HepG2 (cell line): ENCODE data around the gene CHST6. TPM values are rescaled to one million over a fixed set of nuclear protein-coding genes. Genes with fewer than 3 reads are reported as not detected.

ENCODE experiments used
- CBX5 ChIP-seq: sonication (generic); formaldehyde crosslinking; IDR thresholded peaks from 2 replicates; pipeline ENCODE4 v1.4.0; 2020; ENCODE audit warnings: missing genetic modification reagents, borderline replicate concordance
- ISX ChIP-seq: sonication (generic); formaldehyde crosslinking; conservative IDR thresholded peaks from 2 replicates; pipeline ENCODE4 v1.5.0; 2020; ENCODE audit warnings: missing genetic modification reagents
- SIN3B ChIP-seq: fragments of 150-350 bp; IDR thresholded peaks from 2 replicates; pipeline ENCODE4 v1.6.1; 2014; ENCODE audit warnings: low read length
- SOX5 ChIP-seq: IDR thresholded peaks from 2 replicates; pipeline ENCODE4 v1.6.1; 2016; ENCODE audit warnings: borderline replicate concordance
- SRF ChIP-seq: IDR thresholded peaks from 2 replicates; pipeline ENCODE4 v1.6.1; 2011; ENCODE audit warnings: mild to moderate bottlenecking, low read depth, low read length, moderate library complexity
- TAF15 ChIP-seq: fragments of 200-400 bp; formaldehyde crosslinking; IDR thresholded peaks from one replicate; pipeline ENCODE4 v1.6.1; 2018; ENCODE audit warnings: mild to moderate bottlenecking, low read depth, low read length; ENCODE audit not compliant: poor library complexity, severe bottlenecking
- THAP11 ChIP-seq: IDR thresholded peaks from 2 replicates; pipeline ENCODE4 v1.6.1; 2016; ENCODE audit warnings: missing biosample characterization, missing genetic modification reagents
- ZBTB20 ChIP-seq: sonication (generic); formaldehyde crosslinking; IDR thresholded peaks from 2 replicates; pipeline ENCODE4 v1.8.1; 2023; ENCODE audit warnings: missing genetic modification reagents, low read depth, mild to moderate bottlenecking, borderline replicate concordance
- ZBTB7B ChIP-seq: sonication (generic); formaldehyde crosslinking; IDR thresholded peaks from 2 replicates; pipeline ENCODE4 v1.4.0; 2020; ENCODE audit warnings: missing genetic modification reagents
- ZNF121 ChIP-seq: sonication (generic); formaldehyde crosslinking; IDR thresholded peaks from 2 replicates; pipeline ENCODE4 v1.5.0; 2020; ENCODE audit warnings: mild to moderate bottlenecking, missing genetic modification reagents
- ZNF282 ChIP-seq: fragments of 450-650 bp; IDR thresholded peaks from 2 replicates; pipeline ENCODE4 v1.6.1; 2018; ENCODE audit not compliant: partially characterized antibody
- polyA plus RNA-seq, 8 experiments: library from polyadenylated mRNA; depleted of rRNA in 3 of 8; stranded (reverse) in 7 of 8; unstranded in 1 of 8; fragments of >200 nt; fragmentation: Illumina TruSeq in 4 of 8; extraction: Trizol in 4 of 8; gene quantifications; 2 replicates each; pipeline versions ENCODE4 v1.2.1 to v1.2.3, GENCODE V29; 2011 to 2016; ENCODE audit warnings: low read depth in 4 of 8, missing spikeins in 1 of 8, mixed read lengths in 1 of 8; ENCODE audit not compliant: insufficient read depth in 1 of 8
- total RNA-seq, 5 experiments: library from RNA; depleted of rRNA; stranded (reverse); fragments of >200 nt; fragmentation: Illumina TruSeq; extraction: Trizol; gene quantifications; 2 replicates each; pipeline ENCODE4 v1.2.3, GENCODE V29; 2016; ENCODE audit warnings: low read depth in 1 of 5
- TF ChIP-seq, protein P1 (sequence below): sonication (generic); formaldehyde crosslinking; IDR thresholded peaks from 2 replicates; pipeline ENCODE4 v1.4.0; 2020; ENCODE audit warnings: missing genetic modification reagents
- TF ChIP-seq, protein P2 (sequence below): sonication (generic); formaldehyde crosslinking; IDR thresholded peaks from 2 replicates; pipeline ENCODE4 v1.8.1; 2023; ENCODE audit warnings: mild to moderate bottlenecking, missing genetic modification reagents
- TF ChIP-seq, protein P3 (sequence below): sonication (generic); formaldehyde crosslinking; conservative IDR thresholded peaks from 2 replicates; pipeline ENCODE4 v1.8.0; 2022; ENCODE audit warnings: low read depth, missing genetic modification reagents
- TF ChIP-seq, protein P4 (sequence below): sonication (generic); formaldehyde crosslinking; IDR thresholded peaks from 2 replicates; pipeline ENCODE4 v1.4.0; 2020; ENCODE audit warnings: mild to moderate bottlenecking, low read depth, missing genetic modification reagents
- TF ChIP-seq, protein P5 (sequence below): sonication (generic); formaldehyde crosslinking; IDR thresholded peaks from 2 replicates; pipeline ENCODE4 v1.5.0; 2020; ENCODE audit warnings: missing genetic modification reagents
- TF ChIP-seq, protein P6 (sequence below): sonication (generic); formaldehyde crosslinking; conservative IDR thresholded peaks from 2 replicates; pipeline ENCODE4 v1.8.1; 2023; ENCODE audit warnings: missing genetic modification reagents
- TF ChIP-seq, protein P7 (sequence below), 2 experiments: fragments of 450-650 bp in 1 of 2; sonication (generic) in 1 of 2; formaldehyde crosslinking; IDR thresholded peaks; 2 replicates each; pipeline versions ENCODE4 v1.5.0 to v1.8.0; 2020 to 2022; ENCODE audit warnings: mild to moderate bottlenecking in 1 of 2, missing genetic modification reagents in 1 of 2

Gene CHST6
- total and polyA plus RNA-seq, 2 of the 13 experiments (the other 11 are each of a cell fraction or from before 2014, with no cell fraction given) = 0.18 to 0.91 TPM

DNA sequence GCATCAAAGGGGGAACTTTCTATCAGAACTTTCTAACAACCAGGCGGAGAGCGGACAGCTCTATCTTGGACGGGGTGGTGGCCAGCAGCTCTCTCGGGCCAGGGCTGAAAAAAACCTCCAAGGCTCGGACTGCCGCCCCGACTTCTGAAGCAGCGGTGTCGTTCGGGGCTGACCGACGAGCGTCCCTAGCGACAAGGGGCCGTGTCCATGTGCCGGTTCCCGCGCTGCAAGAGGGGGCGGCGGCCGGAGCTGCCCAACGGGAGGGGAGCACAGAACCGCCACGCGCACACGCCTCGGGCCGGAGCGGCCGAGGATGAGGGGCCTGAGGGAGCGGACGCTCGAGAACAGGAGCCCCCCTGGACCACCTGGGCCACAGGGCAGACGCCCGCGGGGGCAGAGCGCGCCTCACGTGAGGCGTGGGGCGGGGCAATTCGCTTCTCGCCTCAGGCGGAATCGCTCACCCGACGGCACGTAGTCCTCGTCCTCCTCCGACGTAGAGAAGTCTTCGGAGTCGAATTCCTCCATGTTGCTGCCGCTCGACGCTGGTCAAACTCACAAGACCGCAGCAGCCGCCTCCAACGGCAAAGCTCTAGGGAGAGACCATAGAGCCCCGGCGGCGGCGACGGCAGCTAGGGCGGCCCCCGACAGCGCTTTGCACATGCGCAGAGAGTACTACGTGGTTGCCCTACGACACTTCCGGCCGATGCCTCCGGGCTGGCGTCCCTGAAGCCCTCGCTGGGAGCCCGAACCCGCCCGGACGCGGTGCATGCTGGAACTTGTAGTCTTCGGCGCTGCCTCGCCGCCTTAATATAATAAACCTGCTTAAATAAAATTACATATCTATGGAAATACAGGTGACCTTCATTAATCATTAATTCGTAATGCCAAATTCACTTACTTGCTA lies 62.2 kb downstream of the CHST6 start, which contains the start of gene CFDP1 (continued):
- TF ChIP-seq, protein P1, sequence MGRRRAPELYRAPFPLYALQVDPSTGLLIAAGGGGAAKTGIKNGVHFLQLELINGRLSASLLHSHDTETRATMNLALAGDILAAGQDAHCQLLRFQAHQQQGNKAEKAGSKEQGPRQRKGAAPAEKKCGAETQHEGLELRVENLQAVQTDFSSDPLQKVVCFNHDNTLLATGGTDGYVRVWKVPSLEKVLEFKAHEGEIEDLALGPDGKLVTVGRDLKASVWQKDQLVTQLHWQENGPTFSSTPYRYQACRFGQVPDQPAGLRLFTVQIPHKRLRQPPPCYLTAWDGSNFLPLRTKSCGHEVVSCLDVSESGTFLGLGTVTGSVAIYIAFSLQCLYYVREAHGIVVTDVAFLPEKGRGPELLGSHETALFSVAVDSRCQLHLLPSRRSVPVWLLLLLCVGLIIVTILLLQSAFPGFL (CRISPR knock-in tag) = peak; percentile 42; the same call in 1 of the 2 replicates
- TF ChIP-seq, protein P2, sequence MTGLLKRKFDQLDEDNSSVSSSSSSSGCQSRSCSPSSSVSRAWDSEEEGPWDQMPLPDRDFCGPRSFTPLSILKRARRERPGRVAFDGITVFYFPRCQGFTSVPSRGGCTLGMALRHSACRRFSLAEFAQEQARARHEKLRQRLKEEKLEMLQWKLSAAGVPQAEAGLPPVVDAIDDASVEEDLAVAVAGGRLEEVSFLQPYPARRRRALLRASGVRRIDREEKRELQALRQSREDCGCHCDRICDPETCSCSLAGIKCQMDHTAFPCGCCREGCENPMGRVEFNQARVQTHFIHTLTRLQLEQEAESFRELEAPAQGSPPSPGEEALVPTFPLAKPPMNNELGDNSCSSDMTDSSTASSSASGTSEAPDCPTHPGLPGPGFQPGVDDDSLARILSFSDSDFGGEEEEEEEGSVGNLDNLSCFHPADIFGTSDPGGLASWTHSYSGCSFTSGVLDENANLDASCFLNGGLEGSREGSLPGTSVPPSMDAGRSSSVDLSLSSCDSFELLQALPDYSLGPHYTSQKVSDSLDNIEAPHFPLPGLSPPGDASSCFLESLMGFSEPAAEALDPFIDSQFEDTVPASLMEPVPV = peak; percentile 100
- TF ChIP-seq SOX5 (peak; percentile 43), SRF (peak; percentile 27; the same call in 1 of the 2 replicates), ZBTB20 (CRISPR knock-in tag) (peak; percentile 79; the same call in 1 of the 2 replicates), SIN3B (no peak), ZNF282 (no peak), CBX5 (CRISPR knock-in tag) (peak; percentile 10; the same call in 1 of the 2 replicates), THAP11 (CRISPR knock-in tag) (peak; percentile 98), ZBTB7B (CRISPR knock-in tag) (peak; percentile 83), ZNF121 (no peak; the same call in 1 of the 2 replicates), TAF15 (no peak), ISX (CRISPR knock-in tag) (0 out of 2 replicates have a peak, but pooled peaks have one; percentile 72)
- TF ChIP-seq, protein P3, sequence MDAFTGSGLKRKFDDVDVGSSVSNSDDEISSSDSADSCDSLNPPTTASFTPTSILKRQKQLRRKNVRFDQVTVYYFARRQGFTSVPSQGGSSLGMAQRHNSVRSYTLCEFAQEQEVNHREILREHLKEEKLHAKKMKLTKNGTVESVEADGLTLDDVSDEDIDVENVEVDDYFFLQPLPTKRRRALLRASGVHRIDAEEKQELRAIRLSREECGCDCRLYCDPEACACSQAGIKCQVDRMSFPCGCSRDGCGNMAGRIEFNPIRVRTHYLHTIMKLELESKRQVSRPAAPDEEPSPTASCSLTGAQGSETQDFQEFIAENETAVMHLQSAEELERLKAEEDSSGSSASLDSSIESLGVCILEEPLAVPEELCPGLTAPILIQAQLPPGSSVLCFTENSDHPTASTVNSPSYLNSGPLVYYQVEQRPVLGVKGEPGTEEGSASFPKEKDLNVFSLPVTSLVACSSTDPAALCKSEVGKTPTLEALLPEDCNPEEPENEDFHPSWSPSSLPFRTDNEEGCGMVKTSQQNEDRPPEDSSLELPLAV = no peak
- TF ChIP-seq, protein P4, sequence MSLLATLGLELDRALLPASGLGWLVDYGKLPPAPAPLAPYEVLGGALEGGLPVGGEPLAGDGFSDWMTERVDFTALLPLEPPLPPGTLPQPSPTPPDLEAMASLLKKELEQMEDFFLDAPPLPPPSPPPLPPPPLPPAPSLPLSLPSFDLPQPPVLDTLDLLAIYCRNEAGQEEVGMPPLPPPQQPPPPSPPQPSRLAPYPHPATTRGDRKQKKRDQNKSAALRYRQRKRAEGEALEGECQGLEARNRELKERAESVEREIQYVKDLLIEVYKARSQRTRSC (CRISPR knock-in tag) = peak; percentile 99
- TF ChIP-seq, protein P5, sequence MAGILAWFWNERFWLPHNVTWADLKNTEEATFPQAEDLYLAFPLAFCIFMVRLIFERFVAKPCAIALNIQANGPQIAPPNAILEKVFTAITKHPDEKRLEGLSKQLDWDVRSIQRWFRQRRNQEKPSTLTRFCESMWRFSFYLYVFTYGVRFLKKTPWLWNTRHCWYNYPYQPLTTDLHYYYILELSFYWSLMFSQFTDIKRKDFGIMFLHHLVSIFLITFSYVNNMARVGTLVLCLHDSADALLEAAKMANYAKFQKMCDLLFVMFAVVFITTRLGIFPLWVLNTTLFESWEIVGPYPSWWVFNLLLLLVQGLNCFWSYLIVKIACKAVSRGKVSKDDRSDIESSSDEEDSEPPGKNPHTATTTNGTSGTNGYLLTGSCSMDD (CRISPR knock-in tag) = peak; percentile 16; the same call in 1 of the 2 replicates
- TF ChIP-seq, protein P6, sequence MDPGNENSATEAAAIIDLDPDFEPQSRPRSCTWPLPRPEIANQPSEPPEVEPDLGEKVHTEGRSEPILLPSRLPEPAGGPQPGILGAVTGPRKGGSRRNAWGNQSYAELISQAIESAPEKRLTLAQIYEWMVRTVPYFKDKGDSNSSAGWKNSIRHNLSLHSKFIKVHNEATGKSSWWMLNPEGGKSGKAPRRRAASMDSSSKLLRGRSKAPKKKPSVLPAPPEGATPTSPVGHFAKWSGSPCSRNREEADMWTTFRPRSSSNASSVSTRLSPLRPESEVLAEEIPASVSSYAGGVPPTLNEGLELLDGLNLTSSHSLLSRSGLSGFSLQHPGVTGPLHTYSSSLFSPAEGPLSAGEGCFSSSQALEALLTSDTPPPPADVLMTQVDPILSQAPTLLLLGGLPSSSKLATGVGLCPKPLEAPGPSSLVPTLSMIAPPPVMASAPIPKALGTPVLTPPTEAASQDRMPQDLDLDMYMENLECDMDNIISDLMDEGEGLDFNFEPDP (CRISPR knock-in tag) = no peak
- TF ChIP-seq, protein P7, sequence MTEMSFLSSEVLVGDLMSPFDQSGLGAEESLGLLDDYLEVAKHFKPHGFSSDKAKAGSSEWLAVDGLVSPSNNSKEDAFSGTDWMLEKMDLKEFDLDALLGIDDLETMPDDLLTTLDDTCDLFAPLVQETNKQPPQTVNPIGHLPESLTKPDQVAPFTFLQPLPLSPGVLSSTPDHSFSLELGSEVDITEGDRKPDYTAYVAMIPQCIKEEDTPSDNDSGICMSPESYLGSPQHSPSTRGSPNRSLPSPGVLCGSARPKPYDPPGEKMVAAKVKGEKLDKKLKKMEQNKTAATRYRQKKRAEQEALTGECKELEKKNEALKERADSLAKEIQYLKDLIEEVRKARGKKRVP (CRISPR knock-in tag; IDR thresholded peaks at IDR 0.05) = peak in 1 of 2 experiments; percentile 55; a peak in 1 of 4 replicates
